GM23338 (cell line): ENCODE measurements around the gene TIMM44. TPM values are rescaled to one million over a fixed set of nuclear protein-coding genes. Genes with fewer than 3 reads are reported as not detected.

Experiments used
- ATAC-seq: fragments of 200-7000 bp; cut with Tn5 transposase; 3 replicates; pipeline ENCODE4 v1.9.1; 2020
- DNase-seq: peaks from one replicate; pipeline ENCODE4 v3.0.0-alpha.2; 2015; ENCODE audit warnings: low spot score
- H2AFZ ChIP-seq: fragments of 200-600 bp; sonication (generic); 2 replicates; pipeline ENCODE4 v1.8.0; 2016; ENCODE audit warnings: antibody characterized with exemption, mild to moderate bottlenecking, moderate library complexity
- H3F3A ChIP-seq: fragments of 200-600 bp; sonication (generic); replicated peaks from 2 replicates; pipeline ENCODE4 v1.8.0; 2017; ENCODE audit warnings: antibody characterized with exemption, mixed run types, low read depth
- H3K27ac ChIP-seq: fragments of 200-600 bp; sonication (generic); 2 replicates; pipeline ENCODE4 v1.6.1; 2016; ENCODE audit warnings: low read depth
- H3K27me3 ChIP-seq: fragments of 200-600 bp; sonication (generic); 2 replicates; pipeline ENCODE4 v1.8.0; 2016; ENCODE audit warnings: mild to moderate bottlenecking, mixed run types, moderate library complexity; ENCODE audit not compliant: insufficient read depth
- H3K36me3 ChIP-seq: fragments of 200-600 bp; sonication (generic); 2 replicates; pipeline ENCODE4 v1.8.0; 2016; ENCODE audit warnings: mild to moderate bottlenecking; ENCODE audit not compliant: insufficient read depth
- H3K4me1 ChIP-seq: fragments of 200-600 bp; sonication (generic); 2 replicates; pipeline ENCODE4 v1.8.0; 2016; ENCODE audit warnings: mild to moderate bottlenecking, moderate library complexity; ENCODE audit not compliant: insufficient read depth
- H3K4me2 ChIP-seq: fragments of 200-600 bp; sonication (generic); 2 replicates; pipeline ENCODE4 v1.7.1; 2017; ENCODE audit warnings: mixed run types
- H3K4me3 ChIP-seq: fragments of 200-600 bp; sonication (generic); 2 replicates; pipeline ENCODE4 v1.6.1; 2016; ENCODE audit warnings: mixed run types
- H3K79me2 ChIP-seq: fragments of 200-600 bp; sonication (generic); replicated peaks from 2 replicates; pipeline ENCODE4 v1.8.0; 2017; ENCODE audit warnings: mild to moderate bottlenecking; ENCODE audit not compliant: insufficient read depth
- H3K9me2 ChIP-seq: fragments of 200-600 bp; sonication (generic); 2 replicates; pipeline ENCODE4 v1.8.0; 2017; ENCODE audit not compliant: insufficient read depth
- H4K20me1 ChIP-seq: fragments of 200-600 bp; sonication (generic); replicated peaks from 2 replicates; pipeline ENCODE4 v1.8.0; 2017; ENCODE audit warnings: mild to moderate bottlenecking; ENCODE audit not compliant: insufficient read depth
- H3K27ac Mint-ChIP-seq: 2 replicates; pipeline ENCODE4 v1.8.0; 2020; ENCODE audit warnings: inconsistent platforms, mild to moderate bottlenecking, moderate library complexity, mixed read lengths
- H3K27me3 Mint-ChIP-seq: 3 replicates; pipeline ENCODE4 v1.8.0; 2022; ENCODE audit warnings: low read depth, mild to moderate bottlenecking, moderate library complexity, mixed read lengths, inconsistent platforms; ENCODE audit not compliant: insufficient read depth, poor library complexity
- H3K36me3 Mint-ChIP-seq: 3 replicates; pipeline ENCODE4 v1.8.0; 2021; ENCODE audit warnings: low read depth, mild to moderate bottlenecking, inconsistent platforms, moderate library complexity, mixed read lengths
- H3K4me1 Mint-ChIP-seq: 3 replicates; pipeline ENCODE4 v1.8.0; 2020; ENCODE audit warnings: mild to moderate bottlenecking, inconsistent platforms, mixed read lengths
- H3K4me3 Mint-ChIP-seq: 3 replicates; pipeline ENCODE4 v1.8.0; 2021; ENCODE audit warnings: moderate library complexity, mild to moderate bottlenecking, inconsistent platforms, mixed read lengths
- H3K9me3 Mint-ChIP-seq: 3 replicates; pipeline ENCODE4 v1.8.0; 2020; ENCODE audit warnings: moderate library complexity, mild to moderate bottlenecking, inconsistent platforms, mixed read lengths
- CREB1 ChIP-seq: fragments of 250-450 bp; sonication (Bioruptor Pico); IDR thresholded peaks from 2 replicates; pipeline ENCODE4 v1.5.0; 2020; ENCODE audit warnings: low read depth, mild to moderate bottlenecking, moderate library complexity
- EZH2 ChIP-seq: fragments of 200-600 bp; sonication (generic); IDR thresholded peaks from one replicate; pipeline ENCODE4 v1.8.0; 2017; ENCODE audit warnings: antibody characterized with exemption, mild to moderate bottlenecking, low read depth; ENCODE audit not compliant: unreplicated experiment
- EZH2phosphoT487 ChIP-seq: fragments of 200-600 bp; sonication (generic); IDR thresholded peaks from one replicate; pipeline ENCODE4 v1.8.1; 2018; ENCODE audit warnings: antibody characterized with exemption; ENCODE audit not compliant: unreplicated experiment
- NANOG ChIP-seq: IDR thresholded peaks from 2 replicates; pipeline ENCODE4 v1.6.1; 2016; ENCODE audit warnings: antibody characterized with exemption, borderline replicate concordance
- POLR2AphosphoS5 ChIP-seq: IDR thresholded peaks from 2 replicates; pipeline ENCODE4 v1.6.1; 2016; ENCODE audit warnings: antibody characterized with exemption, low read depth
- STAT1 ChIP-seq: IDR thresholded peaks from one replicate; pipeline ENCODE4 v1.6.1; 2016; ENCODE audit warnings: antibody characterized with exemption; ENCODE audit not compliant: unreplicated experiment
- ZNF114 ChIP-seq: fragments of 250-450 bp; sonication (Bioruptor Pico); IDR thresholded peaks from 2 replicates; pipeline ENCODE4 v1.5.0; 2020; ENCODE audit warnings: mild to moderate bottlenecking, moderate library complexity
- ZNF331 ChIP-seq: fragments of 250-450 bp; sonication (Bioruptor Pico); IDR thresholded peaks from 2 replicates; pipeline ENCODE4 v1.5.0; 2020; ENCODE audit warnings: low read depth, mild to moderate bottlenecking, moderate library complexity
- polyA plus RNA-seq: library from polyadenylated mRNA; unstranded; fragments of >200 nt; fragmentation: Nextera tagmentation; extraction: Ambion mirVana; gene quantifications from 2 replicates; pipeline ENCODE4 v1.2.1, GENCODE V29; 2016
- total RNA-seq: library from RNA; depleted of rRNA; stranded (reverse); fragments of >200 nt; shearing (Covaris generic); gene quantifications from 2 replicates; pipeline ENCODE4 v1.2.3, GENCODE V29; 2014
- TF ChIP-seq, protein P1 (sequence below), 2 experiments: fragments of 200-600 bp in 1 of 2; sonication (generic) in 1 of 2; conservative IDR thresholded peaks; 2 replicates each; pipeline versions ENCODE4 v1.5.1 to v1.6.1; 2016 to 2017; ENCODE audit warnings: antibody characterized with exemption in 2 of 2, low read depth in 2 of 2, mild to moderate bottlenecking in 2 of 2, moderate library complexity in 1 of 2
- TF ChIP-seq, protein P2 (sequence below): IDR thresholded peaks from 2 replicates; pipeline ENCODE4 v1.6.1; 2016; ENCODE audit warnings: antibody characterized with exemption
- TF ChIP-seq, protein P3 (sequence below): fragments of 250-450 bp; sonication (Bioruptor Pico); IDR thresholded peaks from 2 replicates; pipeline ENCODE4 v1.5.0; 2020; ENCODE audit warnings: mild to moderate bottlenecking, moderate library complexity
- TF ChIP-seq, protein P4 (sequence below): IDR thresholded peaks from one replicate; pipeline ENCODE4 v1.6.1; 2018; ENCODE audit warnings: antibody characterized with exemption; ENCODE audit not compliant: unreplicated experiment

TIMM44 gene
- total and polyA plus RNA-seq, 2 experiments from 2014 or later, result 125 to 128 TPM

DNA sequence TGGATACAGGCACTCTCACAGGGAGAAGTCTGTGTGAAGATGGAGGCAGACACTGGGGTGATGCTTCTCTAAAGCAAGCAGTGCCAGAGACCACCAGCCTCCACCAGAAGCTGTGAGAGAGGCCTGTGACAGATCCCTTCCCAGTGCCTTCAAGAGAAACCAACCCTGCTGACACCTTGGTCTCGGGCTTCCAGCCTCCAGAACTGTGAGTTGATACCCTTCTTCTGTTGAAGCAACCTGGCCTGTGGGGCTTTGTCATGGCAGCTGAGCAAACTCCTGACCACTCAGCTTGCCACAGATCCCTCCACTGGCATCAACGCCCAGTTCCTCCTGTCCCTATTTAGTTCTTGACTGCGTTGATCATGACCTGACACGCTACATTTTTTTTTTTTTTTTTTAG lies 33.0 kb upstream of the TIMM44 start:
- peaks cover 23% of the 10 kb centered on the region for H4K20me1 ChIP-seq
- TF ChIP-seq ZNF331, result no peak
- TF ChIP-seq EZH2phosphoT487, result no peak
- TF ChIP-seq, protein P1, sequence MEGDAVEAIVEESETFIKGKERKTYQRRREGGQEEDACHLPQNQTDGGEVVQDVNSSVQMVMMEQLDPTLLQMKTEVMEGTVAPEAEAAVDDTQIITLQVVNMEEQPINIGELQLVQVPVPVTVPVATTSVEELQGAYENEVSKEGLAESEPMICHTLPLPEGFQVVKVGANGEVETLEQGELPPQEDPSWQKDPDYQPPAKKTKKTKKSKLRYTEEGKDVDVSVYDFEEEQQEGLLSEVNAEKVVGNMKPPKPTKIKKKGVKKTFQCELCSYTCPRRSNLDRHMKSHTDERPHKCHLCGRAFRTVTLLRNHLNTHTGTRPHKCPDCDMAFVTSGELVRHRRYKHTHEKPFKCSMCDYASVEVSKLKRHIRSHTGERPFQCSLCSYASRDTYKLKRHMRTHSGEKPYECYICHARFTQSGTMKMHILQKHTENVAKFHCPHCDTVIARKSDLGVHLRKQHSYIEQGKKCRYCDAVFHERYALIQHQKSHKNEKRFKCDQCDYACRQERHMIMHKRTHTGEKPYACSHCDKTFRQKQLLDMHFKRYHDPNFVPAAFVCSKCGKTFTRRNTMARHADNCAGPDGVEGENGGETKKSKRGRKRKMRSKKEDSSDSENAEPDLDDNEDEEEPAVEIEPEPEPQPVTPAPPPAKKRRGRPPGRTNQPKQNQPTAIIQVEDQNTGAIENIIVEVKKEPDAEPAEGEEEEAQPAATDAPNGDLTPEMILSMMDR (conservative IDR thresholded peaks at IDR 0.05; ENCODE audit: low read depth in 2 of 2), result no peak
- TF ChIP-seq STAT1, result no peak
- TF ChIP-seq, protein P2, sequence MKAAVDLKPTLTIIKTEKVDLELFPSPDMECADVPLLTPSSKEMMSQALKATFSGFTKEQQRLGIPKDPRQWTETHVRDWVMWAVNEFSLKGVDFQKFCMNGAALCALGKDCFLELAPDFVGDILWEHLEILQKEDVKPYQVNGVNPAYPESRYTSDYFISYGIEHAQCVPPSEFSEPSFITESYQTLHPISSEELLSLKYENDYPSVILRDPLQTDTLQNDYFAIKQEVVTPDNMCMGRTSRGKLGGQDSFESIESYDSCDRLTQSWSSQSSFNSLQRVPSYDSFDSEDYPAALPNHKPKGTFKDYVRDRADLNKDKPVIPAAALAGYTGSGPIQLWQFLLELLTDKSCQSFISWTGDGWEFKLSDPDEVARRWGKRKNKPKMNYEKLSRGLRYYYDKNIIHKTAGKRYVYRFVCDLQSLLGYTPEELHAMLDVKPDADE, result no peak
- TF ChIP-seq ZNF114 (CRISPR knock-in tag), result no peak
- no peak for TF ChIP-seq EZH2
- TF ChIP-seq POLR2AphosphoS5, result no peak
- no peak for TF ChIP-seq NANOG
- no peak for TF ChIP-seq CREB1 (CRISPR knock-in tag)
- TF ChIP-seq, protein P3, sequence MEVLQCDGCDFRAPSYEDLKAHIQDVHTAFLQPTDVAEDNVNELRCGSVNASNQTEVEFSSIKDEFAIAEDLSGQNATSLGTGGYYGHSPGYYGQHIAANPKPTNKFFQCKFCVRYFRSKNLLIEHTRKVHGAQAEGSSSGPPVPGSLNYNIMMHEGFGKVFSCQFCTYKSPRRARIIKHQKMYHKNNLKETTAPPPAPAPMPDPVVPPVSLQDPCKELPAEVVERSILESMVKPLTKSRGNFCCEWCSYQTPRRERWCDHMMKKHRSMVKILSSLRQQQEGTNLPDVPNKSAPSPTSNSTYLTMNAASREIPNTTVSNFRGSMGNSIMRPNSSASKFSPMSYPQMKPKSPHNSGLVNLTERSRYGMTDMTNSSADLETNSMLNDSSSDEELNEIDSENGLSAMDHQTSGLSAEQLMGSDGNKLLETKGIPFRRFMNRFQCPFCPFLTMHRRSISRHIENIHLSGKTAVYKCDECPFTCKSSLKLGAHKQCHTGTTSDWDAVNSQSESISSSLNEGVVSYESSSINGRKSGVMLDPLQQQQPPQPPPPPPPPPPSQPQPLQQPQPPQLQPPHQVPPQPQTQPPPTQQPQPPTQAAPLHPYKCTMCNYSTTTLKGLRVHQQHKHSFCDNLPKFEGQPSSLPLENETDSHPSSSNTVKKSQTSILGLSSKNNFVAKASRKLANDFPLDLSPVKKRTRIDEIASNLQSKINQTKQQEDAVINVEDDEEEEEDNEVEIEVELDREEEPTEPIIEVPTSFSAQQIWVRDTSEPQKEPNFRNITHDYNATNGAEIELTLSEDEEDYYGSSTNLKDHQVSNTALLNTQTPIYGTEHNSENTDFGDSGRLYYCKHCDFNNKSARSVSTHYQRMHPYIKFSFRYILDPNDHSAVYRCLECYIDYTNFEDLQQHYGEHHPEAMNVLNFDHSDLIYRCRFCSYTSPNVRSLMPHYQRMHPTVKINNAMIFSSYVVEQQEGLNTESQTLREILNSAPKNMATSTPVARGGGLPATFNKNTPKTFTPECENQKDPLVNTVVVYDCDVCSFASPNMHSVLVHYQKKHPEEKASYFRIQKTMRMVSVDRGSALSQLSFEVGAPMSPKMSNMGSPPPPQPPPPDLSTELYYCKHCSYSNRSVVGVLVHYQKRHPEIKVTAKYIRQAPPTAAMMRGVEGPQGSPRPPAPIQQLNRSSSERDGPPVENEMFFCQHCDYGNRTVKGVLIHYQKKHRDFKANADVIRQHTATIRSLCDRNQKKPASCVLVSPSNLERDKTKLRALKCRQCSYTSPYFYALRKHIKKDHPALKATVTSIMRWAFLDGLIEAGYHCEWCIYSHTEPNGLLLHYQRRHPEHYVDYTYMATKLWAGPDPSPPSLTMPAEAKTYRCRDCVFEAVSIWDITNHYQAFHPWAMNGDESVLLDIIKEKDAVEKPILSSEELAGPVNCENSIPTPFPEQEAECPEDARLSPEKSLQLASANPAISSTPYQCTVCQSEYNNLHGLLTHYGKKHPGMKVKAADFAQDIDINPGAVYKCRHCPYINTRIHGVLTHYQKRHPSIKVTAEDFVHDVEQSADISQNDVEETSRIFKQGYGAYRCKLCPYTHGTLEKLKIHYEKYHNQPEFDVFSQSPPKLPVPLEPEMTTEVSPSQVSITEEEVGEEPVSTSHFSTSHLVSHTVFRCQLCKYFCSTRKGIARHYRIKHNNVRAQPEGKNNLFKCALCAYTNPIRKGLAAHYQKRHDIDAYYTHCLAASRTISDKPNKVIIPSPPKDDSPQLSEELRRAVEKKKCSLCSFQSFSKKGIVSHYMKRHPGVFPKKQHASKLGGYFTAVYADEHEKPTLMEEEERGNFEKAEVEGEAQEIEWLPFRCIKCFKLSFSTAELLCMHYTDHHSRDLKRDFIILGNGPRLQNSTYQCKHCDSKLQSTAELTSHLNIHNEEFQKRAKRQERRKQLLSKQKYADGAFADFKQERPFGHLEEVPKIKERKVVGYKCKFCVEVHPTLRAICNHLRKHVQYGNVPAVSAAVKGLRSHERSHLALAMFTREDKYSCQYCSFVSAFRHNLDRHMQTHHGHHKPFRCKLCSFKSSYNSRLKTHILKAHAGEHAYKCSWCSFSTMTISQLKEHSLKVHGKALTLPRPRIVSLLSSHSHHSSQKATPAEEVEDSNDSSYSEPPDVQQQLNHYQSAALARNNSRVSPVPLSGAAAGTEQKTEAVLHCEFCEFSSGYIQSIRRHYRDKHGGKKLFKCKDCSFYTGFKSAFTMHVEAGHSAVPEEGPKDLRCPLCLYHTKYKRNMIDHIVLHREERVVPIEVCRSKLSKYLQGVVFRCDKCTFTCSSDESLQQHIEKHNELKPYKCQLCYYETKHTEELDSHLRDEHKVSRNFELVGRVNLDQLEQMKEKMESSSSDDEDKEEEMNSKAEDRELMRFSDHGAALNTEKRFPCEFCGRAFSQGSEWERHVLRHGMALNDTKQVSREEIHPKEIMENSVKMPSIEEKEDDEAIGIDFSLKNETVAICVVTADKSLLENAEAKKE (CRISPR knock-in tag), result no peak
- TF ChIP-seq, protein P4, sequence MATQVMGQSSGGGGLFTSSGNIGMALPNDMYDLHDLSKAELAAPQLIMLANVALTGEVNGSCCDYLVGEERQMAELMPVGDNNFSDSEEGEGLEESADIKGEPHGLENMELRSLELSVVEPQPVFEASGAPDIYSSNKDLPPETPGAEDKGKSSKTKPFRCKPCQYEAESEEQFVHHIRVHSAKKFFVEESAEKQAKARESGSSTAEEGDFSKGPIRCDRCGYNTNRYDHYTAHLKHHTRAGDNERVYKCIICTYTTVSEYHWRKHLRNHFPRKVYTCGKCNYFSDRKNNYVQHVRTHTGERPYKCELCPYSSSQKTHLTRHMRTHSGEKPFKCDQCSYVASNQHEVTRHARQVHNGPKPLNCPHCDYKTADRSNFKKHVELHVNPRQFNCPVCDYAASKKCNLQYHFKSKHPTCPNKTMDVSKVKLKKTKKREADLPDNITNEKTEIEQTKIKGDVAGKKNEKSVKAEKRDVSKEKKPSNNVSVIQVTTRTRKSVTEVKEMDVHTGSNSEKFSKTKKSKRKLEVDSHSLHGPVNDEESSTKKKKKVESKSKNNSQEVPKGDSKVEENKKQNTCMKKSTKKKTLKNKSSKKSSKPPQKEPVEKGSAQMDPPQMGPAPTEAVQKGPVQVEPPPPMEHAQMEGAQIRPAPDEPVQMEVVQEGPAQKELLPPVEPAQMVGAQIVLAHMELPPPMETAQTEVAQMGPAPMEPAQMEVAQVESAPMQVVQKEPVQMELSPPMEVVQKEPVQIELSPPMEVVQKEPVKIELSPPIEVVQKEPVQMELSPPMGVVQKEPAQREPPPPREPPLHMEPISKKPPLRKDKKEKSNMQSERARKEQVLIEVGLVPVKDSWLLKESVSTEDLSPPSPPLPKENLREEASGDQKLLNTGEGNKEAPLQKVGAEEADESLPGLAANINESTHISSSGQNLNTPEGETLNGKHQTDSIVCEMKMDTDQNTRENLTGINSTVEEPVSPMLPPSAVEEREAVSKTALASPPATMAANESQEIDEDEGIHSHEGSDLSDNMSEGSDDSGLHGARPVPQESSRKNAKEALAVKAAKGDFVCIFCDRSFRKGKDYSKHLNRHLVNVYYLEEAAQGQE, result no peak
- H3K4me1 Mint-ChIP-seq, result no peaks in the 10 kb centered on the region

More for the DNA sequence above, 33.0 kb upstream of the TIMM44 start:
- Histone ChIP-seq H3K4me2 (no peak overlapping the region), H3K4me3 (no peak overlapping the region), H3K27ac (no peak overlapping the region), H3K27me3 (no peaks in the 10 kb centered on the region), H3K79me2 (peaks cover 8% of the 10 kb centered on the region), H3K36me3 (peaks cover 12% of the 10 kb centered on the region; the same call in 1 of the 2 replicates), H3F3A (peaks cover 20% of the 10 kb centered on the region), H2AFZ (no peak overlapping the region), H3K4me1 (no peaks in the 10 kb centered on the region), H3K9me2 (no peaks in the 10 kb centered on the region)
- no peak for ATAC-seq
- peaks cover 68% of the 10 kb centered on the region for H3K36me3 Mint-ChIP-seq
- no peak overlapping the region for H3K4me3 Mint-ChIP-seq
- H3K27me3 Mint-ChIP-seq, result peaks cover 13% of the 10 kb centered on the region
- no peak overlapping the region for H3K27ac Mint-ChIP-seq
- DNase-seq, result no peak
- H3K9me3 Mint-ChIP-seq, result no peaks in the 10 kb centered on the region
